NCI-H146 (cell line): ENCODE data around the gene PRRT2.
"Not testable (repeated sequence)": the region's sequence is repeated elsewhere in the genome, so short reads cannot be mapped to it uniquely, and the experiment has no call there.

Experiments used
- DNase-seq: peaks from one replicate; lab custom pipeline; 2025; lab: John Stamatoyannopoulos, UW

PRRT2 gene

GRCh38 chr16:29811896-29812665, at the start of gene PRRT2:
TSS of gene PRRT2 (plus strand) at chr16:29812193. CDS start at chr16:29813055, 862 bp downstream.
- DNase-seq: peak; percentile 80

- no peak for DNase-seq
Measured at GRCh38 chr16:29763326-29763725, 48.7 kb upstream of the PRRT2 start.

DNA sequence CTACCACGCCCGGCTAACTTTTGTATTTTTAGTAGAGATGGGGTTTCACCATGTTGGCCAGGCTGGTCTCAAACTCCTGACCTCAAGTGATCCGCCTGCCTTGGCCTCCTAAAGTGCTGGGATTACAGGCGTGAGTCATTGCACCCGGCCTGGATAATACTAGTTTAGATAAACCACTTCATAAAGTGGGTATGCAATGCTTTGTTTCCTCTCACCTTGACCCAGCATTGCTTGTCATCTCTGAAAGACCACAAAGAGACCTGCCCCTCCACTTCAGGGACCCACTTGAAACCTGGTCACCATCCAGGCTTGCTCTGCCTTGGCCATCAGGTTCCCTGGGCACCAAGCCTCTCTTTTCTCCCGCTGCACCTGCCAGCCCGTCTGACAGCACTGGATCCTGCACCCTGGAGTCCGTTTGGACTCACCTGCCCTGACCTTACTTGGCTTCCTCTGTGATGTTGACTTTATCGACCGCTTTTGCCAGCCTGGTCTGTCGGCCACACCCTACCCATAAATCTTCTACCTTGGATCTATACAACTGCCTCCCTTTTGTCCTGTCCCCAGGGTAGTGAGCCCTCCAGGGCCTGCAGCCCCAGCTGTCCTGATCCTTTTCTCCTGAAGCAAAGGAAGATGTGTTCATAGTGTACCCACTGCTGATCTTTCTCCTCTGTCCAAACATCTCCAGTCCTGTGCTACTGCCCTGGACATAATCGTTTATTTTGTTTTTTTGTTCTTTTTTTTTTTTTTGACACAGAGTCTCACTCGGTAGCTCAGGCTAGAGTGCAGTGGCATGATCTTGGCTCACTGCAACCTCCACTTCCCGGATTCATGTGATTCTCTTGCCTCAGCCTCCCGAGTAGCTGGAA, 46.6 kb upstream of the PRRT2 start:
- peak; percentile 100 for DNase-seq

- DNase-seq: no peak
Measured at GRCh38 chr16:29766571-29766970, 45.4 kb upstream of the PRRT2 start.

- DNase-seq: peak; percentile 14
Measured at GRCh38 chr16:29767062-29767461, 44.9 kb upstream of the PRRT2 start.

DNA sequence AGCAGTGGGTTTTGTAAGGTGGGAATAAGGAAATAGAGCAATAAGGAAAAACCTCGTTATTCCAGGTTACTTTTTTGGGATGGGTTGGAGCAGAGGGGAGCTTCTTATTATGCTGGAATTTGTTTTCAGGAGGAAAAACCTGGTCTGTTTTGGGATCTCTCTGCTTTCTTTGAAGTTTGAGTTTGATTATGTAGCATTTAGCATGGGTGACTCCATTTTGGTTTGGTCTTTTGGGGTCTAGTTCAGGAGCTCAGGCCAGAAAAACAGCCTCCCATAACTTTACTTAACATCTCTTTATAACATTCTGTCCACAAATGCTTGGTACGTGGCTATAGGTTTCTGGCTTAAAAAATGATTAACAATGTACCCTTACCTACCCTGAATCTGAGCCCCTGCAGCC, 42.5 kb upstream of the PRRT2 start:
- DNase-seq: no peak

DNA sequence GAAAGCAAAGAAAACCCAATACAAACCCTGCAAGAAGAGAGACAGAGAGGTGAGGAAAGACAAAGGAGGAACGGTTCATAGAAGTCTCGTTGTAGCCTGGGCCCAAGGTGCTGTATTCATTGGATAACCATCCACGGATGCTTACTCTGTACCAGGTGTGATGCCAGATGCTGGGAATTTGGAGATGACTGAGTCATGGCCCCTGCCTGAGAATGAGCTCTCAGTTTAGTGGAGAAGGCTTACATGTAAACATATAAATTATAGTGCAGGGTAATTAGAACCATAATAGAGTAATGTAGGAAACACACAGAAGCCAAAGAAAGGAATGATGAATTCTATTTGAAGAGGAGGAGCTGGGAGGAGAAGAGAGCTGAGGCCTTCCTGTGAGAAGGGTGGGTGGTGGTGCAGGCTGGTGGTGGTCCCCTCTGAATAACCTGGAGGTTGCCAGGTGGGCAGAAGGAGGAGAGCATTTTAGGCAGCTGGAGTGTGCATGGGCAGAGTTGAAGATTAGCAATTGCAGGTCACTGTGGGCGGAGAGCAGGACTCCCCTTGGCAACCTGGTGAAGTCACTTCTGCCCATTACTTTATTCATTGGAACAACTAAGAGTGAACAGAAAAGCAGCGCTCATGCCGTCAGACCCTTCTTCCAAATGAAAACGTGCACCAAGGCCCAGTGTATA, 41.6 kb upstream of the PRRT2 start:
- DNase-seq: peak; percentile 59

- DNase-seq: not testable (repeated sequence)
Measured at GRCh38 chr16:29772330-29772729, 39.7 kb upstream of the PRRT2 start.

DNA sequence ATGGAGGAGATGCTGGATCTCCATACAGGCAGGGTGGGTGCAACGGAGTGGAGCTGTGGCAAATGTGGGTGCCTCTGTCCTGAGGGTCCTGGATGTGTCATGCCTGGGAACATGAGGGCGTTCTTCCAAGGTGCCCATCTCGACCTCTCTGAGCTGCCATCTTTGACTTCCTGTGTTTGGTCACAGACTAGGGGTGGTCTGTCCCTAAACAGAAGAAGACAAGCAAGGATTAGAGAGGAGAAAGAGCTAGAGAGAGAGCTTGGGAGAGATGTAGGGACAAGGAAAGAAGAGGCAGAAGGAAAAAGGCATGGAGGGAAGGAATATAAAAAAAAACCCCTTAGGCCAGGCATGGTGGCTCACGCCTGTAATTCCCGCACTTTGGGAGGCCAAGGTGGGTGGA, 37.3 kb upstream of the PRRT2 start:
- DNase-seq: no peak

- no peak for DNase-seq
Measured at GRCh38 chr16:29775742-29776408, 36.1 kb upstream of the PRRT2 start.

GRCh38 chr16:29777576-29778350, 34.2 kb upstream of the PRRT2 start, which contains the start of gene ZG16:
TSS of gene ZG16 (plus strand) at chr16:29778256. CDS start at chr16:29779267, 1,011 bp downstream.
- peak; percentile 21 for DNase-seq

- DNase-seq: no peak
Measured at GRCh38 chr16:29779474-29779873, 32.5 kb upstream of the PRRT2 start.

GRCh38 chr16:29783094-29783953, 28.7 kb upstream of the PRRT2 start:
- not testable (repeated sequence) for DNase-seq

DNA sequence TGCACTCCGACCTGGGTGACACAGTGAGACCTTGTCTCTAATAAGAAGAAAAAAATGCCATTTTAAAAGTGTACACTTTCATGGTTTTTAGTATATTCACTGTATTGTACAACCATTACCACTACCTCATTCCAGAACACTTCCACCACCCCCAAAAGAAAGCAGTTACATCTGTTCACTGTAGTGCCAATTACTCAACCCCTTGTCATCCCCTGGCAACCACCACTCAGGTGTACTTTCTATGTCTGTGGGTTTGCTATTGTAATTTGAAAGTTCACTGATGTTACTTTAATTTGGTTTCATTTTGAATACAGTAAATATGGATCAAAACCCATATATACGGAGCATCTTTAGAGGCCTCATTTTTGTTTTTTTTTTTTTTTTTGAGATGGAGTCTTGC, 27.8 kb upstream of the PRRT2 start:
- no peak for DNase-seq

GRCh38 chr16:29784901-29785500, 27.0 kb upstream of the PRRT2 start:
- no peak for DNase-seq

DNA sequence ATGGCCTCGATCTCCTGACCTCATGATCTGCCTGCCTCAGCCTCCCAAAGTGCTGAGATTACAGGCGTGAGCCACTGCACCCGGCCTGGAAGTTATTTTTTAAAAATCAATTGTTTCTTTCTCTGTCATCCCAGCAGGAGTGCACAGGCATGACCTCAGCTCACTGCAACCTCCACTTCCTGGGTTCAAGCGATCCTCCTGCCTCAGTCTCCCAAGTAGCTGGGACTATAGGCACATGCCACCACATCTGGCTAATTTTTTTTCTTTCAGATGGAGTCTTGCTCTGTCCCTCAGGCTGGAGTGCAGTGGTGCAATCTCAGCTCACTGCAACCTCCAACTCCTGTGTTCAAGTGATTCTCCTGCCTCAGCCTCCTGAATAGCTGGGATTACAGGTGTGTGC, 24.8 kb upstream of the PRRT2 start:
- DNase-seq: not testable (repeated sequence)

DNA sequence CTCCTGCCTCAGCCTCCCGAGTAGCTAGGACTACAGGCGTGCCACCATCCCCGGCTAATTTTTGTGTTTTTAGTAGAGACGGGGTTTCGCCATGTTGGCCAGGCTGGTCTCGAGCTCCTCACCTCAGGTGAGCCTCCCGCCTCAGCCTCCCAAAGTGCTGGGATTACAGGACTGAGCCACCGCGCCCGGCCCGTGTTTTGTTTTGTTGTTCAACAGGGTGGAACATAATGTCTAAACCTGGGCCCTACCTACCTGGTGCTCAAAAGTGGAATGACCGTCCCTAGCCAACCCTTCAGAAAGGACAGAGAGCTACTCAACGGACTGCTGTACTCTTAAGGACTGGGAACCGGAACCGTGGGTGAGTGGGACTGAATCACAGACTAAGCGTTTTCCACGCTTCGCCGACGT, 22.2 kb upstream of the PRRT2 start:
- DNase-seq: peak; percentile 63

DNA sequence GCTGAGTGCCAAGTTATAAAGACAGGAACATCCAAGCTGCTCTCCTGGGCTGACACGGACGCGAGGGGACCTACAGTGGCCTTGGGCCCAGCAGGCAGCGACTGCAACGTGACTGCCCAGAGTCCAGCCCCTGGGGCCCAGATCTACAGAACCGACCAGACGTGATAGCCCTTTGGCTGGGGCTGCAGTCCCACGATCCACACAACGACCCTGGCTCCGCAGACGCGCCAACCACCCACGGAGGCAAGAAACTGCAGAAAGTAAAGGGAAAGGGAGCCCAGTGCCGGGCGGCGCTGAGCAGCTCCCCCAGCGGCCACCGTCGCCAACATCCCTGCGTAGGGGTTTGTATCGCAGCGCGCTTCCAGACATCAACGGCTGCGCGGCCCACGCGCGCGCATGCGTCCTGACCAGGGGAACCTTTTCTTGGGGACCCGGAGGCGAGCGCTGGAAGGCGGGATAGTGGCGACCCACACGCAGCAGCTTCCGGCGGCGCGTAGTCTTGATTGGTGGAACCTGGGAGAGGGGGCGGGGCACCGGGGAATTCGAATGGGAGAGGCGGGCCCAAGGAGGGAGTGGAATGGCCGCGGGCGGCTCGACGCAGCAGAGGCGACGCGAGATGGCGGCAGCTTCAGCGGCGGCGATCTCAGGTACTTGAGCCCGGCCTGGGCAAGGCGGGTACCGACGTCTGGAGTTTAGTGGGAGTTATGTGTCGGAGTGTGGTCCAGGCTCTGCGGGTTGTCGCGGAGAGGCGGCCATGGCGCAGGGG, 21.6 kb upstream of the PRRT2 start, which contains the start of gene KIF22:
KIF22 (plus strand) TSS at position 569 of the 766 bp plus-strand sequence; CDS start at position 578, 9 bp downstream.
- DNase-seq: peak; percentile 100
